Measurements from ENCODE around the gene HS6ST3.

DNA sequence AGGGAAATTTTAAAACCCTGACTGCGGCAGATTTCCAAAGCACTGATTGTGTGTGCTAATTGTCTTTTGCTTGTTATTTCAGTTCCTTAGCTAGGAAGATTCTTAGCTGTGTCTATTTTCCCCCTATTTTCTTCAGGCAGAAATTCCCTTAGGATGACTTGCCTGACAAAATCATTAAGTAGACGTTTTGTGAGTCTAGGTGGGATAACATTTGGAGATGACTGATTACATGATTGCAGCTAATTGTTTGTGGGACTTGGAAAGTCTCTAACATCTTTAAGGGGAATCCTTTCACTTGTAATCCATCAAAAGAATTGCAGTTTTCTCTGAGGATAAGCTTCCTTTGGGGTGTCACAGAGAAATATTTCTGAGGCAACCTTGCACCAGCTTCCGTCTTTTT, 676.4 kb downstream of the HS6ST3 start:
- TF ChIP-seq EZH2phosphoT487 (IDR thresholded peaks at IDR 0.05; ENCODE audit: insufficient read depth, low read depth), result no peak
- no peak for TF ChIP-seq EZH2 (IDR thresholded peaks at IDR 0.05; ENCODE audit: insufficient read depth, poor library complexity, severe bottlenecking)

Data from GM23248 (cell line).